Measurements from ENCODE around the gene CIC.

DNA sequence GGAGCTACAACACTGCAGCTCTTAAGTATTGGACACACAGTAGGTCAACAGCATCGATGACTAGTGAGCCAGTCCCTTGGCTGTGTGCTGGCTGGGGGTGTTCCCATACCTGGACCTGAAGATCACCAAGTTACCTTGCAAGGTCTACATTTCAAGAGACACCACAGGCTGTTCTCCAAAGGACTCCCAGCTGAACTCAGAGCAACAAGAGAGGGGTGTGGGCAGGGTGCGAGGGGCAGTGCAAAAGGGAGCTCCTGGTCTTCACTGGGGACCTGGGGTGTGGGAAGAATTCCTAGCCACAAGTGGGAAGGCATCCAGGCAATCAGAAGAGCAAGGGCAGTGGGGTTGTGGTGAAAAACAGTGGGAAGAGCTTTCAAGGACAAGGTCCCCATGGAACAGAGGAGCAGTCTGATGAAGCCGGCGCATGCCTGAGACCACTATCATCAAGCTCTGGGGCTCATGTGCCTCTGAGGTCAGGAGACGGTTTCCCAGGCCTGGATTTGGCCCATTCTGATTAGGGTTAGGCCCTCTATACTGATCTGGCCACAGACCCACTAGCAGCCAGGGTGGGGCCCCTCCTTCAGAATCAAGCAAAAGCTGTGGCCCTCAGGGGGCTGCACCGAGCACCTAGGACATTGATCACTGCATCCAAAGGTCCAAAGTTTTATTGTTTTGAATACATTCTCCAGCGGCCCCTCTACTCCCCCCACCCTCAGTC, 22.0 kb upstream of the CIC start:
- TF ChIP-seq, protein P1, sequence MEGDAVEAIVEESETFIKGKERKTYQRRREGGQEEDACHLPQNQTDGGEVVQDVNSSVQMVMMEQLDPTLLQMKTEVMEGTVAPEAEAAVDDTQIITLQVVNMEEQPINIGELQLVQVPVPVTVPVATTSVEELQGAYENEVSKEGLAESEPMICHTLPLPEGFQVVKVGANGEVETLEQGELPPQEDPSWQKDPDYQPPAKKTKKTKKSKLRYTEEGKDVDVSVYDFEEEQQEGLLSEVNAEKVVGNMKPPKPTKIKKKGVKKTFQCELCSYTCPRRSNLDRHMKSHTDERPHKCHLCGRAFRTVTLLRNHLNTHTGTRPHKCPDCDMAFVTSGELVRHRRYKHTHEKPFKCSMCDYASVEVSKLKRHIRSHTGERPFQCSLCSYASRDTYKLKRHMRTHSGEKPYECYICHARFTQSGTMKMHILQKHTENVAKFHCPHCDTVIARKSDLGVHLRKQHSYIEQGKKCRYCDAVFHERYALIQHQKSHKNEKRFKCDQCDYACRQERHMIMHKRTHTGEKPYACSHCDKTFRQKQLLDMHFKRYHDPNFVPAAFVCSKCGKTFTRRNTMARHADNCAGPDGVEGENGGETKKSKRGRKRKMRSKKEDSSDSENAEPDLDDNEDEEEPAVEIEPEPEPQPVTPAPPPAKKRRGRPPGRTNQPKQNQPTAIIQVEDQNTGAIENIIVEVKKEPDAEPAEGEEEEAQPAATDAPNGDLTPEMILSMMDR (IDR thresholded peaks at IDR 0.05): no peak
- TF ChIP-seq ZFX (IDR thresholded peaks at IDR 0.05; ENCODE audit: borderline replicate concordance): no peak
